Breast epithelium (tissue), 3 donors: ENCODE measurements around the gene SDK2.

Source experiments
- POLR2A ChIP-seq: fragments of 450-650 bp; IDR thresholded peaks from one replicate; pipeline ENCODE4 v1.6.1; 2016; ENCODE audit warnings: antibody characterized with exemption, mild to moderate bottlenecking, moderate library complexity
- TF ChIP-seq, protein P1 (sequence below), 3 donors: fragments of 450-650 bp; IDR thresholded peaks; one replicate each; pipeline ENCODE4 v1.5.1; 2016 to 2017; ENCODE audit warnings: antibody characterized with exemption in 3 of 3, mild to moderate bottlenecking in 3 of 3, moderate library complexity in 3 of 3

DNA sequence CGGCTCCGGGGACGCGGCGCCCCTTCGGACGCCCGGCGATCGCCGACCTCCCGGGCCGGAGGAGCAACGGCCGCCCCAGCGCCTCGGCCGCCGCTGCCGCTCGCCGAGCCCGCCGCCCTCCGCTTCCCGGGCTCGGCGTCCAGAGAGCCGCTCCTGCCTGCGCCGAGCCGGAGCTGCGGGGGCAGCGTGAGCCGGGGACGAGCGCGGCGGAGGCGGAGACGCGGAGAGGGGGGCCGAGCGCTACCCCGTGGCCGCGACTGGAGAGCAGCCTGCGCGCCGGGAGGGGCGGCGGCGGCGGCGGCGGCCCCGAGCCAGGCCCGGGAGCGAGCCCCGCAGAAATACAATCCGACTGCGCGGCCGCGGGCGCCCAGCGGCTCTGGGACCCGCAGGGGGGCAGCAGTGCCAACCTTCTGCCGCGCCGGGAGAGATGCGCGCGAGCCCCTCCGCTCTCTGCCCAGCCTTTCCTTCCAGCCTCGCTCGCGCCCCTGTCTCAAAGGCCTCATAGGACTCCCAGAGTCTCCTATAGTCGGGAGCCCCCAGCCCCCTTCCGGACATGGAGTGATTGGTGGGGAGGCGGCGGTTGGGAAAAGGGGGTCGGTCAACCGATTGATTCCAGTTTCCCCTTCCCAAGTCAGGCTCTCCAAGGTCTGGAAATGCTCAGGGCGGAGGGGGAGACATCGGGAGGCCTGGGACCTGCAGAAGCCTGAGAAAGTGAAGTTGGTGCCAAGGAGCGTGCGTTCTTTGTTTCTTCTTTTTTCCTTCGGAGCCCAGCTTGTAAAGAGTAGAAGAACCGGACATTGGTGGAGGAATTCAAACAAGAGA lies 1.0 kb upstream of the SDK2 start:
- TF ChIP-seq POLR2A: no peak
- TF ChIP-seq, protein P1, sequence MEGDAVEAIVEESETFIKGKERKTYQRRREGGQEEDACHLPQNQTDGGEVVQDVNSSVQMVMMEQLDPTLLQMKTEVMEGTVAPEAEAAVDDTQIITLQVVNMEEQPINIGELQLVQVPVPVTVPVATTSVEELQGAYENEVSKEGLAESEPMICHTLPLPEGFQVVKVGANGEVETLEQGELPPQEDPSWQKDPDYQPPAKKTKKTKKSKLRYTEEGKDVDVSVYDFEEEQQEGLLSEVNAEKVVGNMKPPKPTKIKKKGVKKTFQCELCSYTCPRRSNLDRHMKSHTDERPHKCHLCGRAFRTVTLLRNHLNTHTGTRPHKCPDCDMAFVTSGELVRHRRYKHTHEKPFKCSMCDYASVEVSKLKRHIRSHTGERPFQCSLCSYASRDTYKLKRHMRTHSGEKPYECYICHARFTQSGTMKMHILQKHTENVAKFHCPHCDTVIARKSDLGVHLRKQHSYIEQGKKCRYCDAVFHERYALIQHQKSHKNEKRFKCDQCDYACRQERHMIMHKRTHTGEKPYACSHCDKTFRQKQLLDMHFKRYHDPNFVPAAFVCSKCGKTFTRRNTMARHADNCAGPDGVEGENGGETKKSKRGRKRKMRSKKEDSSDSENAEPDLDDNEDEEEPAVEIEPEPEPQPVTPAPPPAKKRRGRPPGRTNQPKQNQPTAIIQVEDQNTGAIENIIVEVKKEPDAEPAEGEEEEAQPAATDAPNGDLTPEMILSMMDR (IDR thresholded peaks at IDR 0.05): no peak
